Sigmoid colon (tissue), 7 donors: Measurements from ENCODE around the gene SLC8A3. TPM values are rescaled to one million over a fixed set of nuclear protein-coding genes. Genes with fewer than 3 reads are reported as not detected.

Source experiments
- DNase-seq: peaks from one replicate; pipeline ENCODE4 v3.0.0-alpha.2; 2019
- H3K27ac ChIP-seq, 4 donors: fragments of 200-600 bp; sonication (generic); one replicate each; pipeline ENCODE4 v1.5.1; 2016 to 2019; ENCODE audit warnings: mild to moderate bottlenecking in 1 of 4
- H3K27me3 ChIP-seq, 3 donors: fragments of 200-600 bp; sonication (generic); one replicate each; pipeline ENCODE4 v1.5.1; 2019; ENCODE audit warnings: mild to moderate bottlenecking in 1 of 3
- H3K36me3 ChIP-seq, 4 donors: fragments of 200-600 bp; sonication (generic); one replicate each; pipeline ENCODE4 v1.5.1; 2016 to 2019
- H3K4me1 ChIP-seq, 4 donors: fragments of 200-600 bp; sonication (generic); one replicate each; pipeline ENCODE4 v1.5.1; 2017 to 2019
- H3K4me3 ChIP-seq, 4 donors: fragments of 200-600 bp; sonication (generic); one replicate each; pipeline ENCODE4 v1.5.1; 2017 to 2019; ENCODE audit warnings: mild to moderate bottlenecking in 2 of 4, moderate library complexity in 1 of 4
- H3K9me3 ChIP-seq, 4 donors: fragments of 200-600 bp in 3 of 4; sonication (generic) in 3 of 4; one replicate each; pipeline versions ENCODE4 v1.5.1 to v1.6.1; 2013 to 2019
- CTCF ChIP-seq, 4 experiments: fragments of 450-650 bp in 3 of 4; fragments of 200-600 bp in 1 of 4; IDR thresholded peaks; one replicate each; pipeline ENCODE4 v1.5.1; 2016 to 2019; ENCODE audit warnings: antibody characterized with exemption in 4 of 4, mild to moderate bottlenecking in 3 of 4, moderate library complexity in 2 of 4
- EP300 ChIP-seq, 4 donors: sonication (generic); formaldehyde crosslinking; IDR thresholded peaks; one replicate each; pipeline ENCODE4 v1.6.1; 2017; ENCODE audit warnings: antibody characterized with exemption in 4 of 4
- POLR2A ChIP-seq, 2 donors: fragments of 450-650 bp; IDR thresholded peaks; one replicate each; pipeline ENCODE4 v1.6.1; 2016; ENCODE audit warnings: antibody characterized with exemption in 2 of 2, mild to moderate bottlenecking in 2 of 2, moderate library complexity in 2 of 2
- POLR2AphosphoS5 ChIP-seq, 4 donors: sonication (generic); formaldehyde crosslinking; IDR thresholded peaks; one replicate each; pipeline ENCODE4 v1.6.1; 2017; ENCODE audit warnings: antibody characterized with exemption in 4 of 4
- WGBS, 2 donors: extraction: QIAGEN DNeasy Blood & Tissue Kit; methylation state at CpG; one replicate each; pipeline ENCODE4 v1.1.7; 2013; 5-methylcytosine and 5-hydroxymethylcytosine counted together
- intact Hi-C: fragments of 100-400 bp; cut with DNase I; formaldehyde crosslinking; loops from one replicate; pipeline ENCODE4 v1.15.1; 2023
- polyA plus RNA-seq, 3 donors: library from polyadenylated mRNA; stranded (reverse); fragments of 200-250 nt; gene quantifications; one replicate each; pipeline ENCODE4 v1.2.3, GENCODE V29; 2013
- total RNA-seq, 4 donors: library from RNA; depleted of rRNA; stranded (reverse); fragments of >200 nt; gene quantifications; one replicate each; pipeline ENCODE4 v1.1.0, GENCODE V29; 2016
- donor health status: healthy with polysubstance abuse.
- donor health status: Bipolar disorder and iron deficiency.
- donor health status: healthy.

Gene SLC8A3
- total and polyA plus RNA-seq, 7 donors = 0.17 to 0.82 (median 0.31) TPM; not detected in 3

- intact Hi-C loops = no loop called here
- WGBS, 2 donors = 70 to 79% methylated on average over 4 of the region's 4 CpGs
Observed at GRCh38 chr14:70045310-70045709, 143.4 kb downstream of the SLC8A3 start.

GRCh38 chr14:70043001-70043400 lies 145.8 kb downstream of the SLC8A3 start:
- intact Hi-C loops = no loop called here
- Histone ChIP-seq H3K9me3 (no peaks in the 10 kb centered on the region), H3K27me3 (peaks cover 0 to 17% (median 0%) of the 10 kb centered on the region in 3 donors), H3K4me3 (no peak overlapping the region), H3K27ac (no peak overlapping the region), H3K4me1 (no peaks in the 10 kb centered on the region), H3K36me3 (no peaks in the 10 kb centered on the region)
- 81 to 89% methylated on average over 2 of the region's 2 CpGs for WGBS, 2 donors
- no peak for DNase-seq
- TF ChIP-seq POLR2AphosphoS5 (IDR thresholded peaks at IDR 0.05) = no peak
- no peak for TF ChIP-seq EP300 (IDR thresholded peaks at IDR 0.05)
- TF ChIP-seq POLR2A (IDR thresholded peaks at IDR 0.05) = no peak
- no peak for TF ChIP-seq CTCF (IDR thresholded peaks at IDR 0.05)

More at GRCh38 chr14:70045310-70045709, 143.4 kb downstream of the SLC8A3 start:
- Histone ChIP-seq H3K27me3 (peaks cover 0 to 13% (median 0%) of the 10 kb centered on the region in 3 donors), H3K36me3 (no peaks in the 10 kb centered on the region), H3K4me1 (no peaks in the 10 kb centered on the region), H3K9me3 (no peaks in the 10 kb centered on the region), H3K4me3 (no peak overlapping the region), H3K27ac (no peak overlapping the region)
- no peak for DNase-seq
- TF ChIP-seq POLR2A (IDR thresholded peaks at IDR 0.05) = no peak
- TF ChIP-seq CTCF (IDR thresholded peaks at IDR 0.05) = no peak
- TF ChIP-seq EP300 (IDR thresholded peaks at IDR 0.05) = no peak

DNA sequence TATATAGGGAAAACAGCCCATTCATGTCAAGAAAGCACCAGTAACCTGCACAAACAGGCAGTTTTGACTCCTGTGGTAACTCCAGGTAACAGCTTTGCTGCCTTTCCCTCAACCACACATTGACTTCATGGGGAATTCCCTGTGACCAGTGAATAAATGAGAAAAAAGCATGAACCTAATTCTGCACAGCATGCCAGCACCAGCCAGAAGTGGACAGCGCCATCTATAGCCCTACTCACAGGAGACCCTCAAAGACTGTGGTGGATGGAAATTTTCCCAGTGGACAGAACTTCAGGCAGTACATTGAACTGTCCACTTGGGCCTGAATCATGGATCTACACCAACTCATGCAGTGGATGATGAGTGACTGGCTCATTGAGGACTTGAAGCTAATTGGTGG lies 152.1 kb downstream of the SLC8A3 start:
- Histone ChIP-seq H3K4me1 (no peaks in the 10 kb centered on the region), H3K9me3 (no peaks in the 10 kb centered on the region), H3K27me3 (peaks cover 0 to 4% (median 0%) of the 10 kb centered on the region in 3 donors), H3K4me3 (no peak overlapping the region), H3K27ac (no peak overlapping the region), H3K36me3 (no peaks in the 10 kb centered on the region)
- intact Hi-C loops = no loop called here
- no peak for DNase-seq
- 55 to 76% methylated on average over 1 of the region's 1 CpG for WGBS, 2 donors
- TF ChIP-seq EP300 (IDR thresholded peaks at IDR 0.05) = no peak
- no peak for TF ChIP-seq POLR2A (IDR thresholded peaks at IDR 0.05)
- TF ChIP-seq POLR2AphosphoS5 (IDR thresholded peaks at IDR 0.05) = no peak
- no peak for TF ChIP-seq CTCF (IDR thresholded peaks at IDR 0.05)

DNA sequence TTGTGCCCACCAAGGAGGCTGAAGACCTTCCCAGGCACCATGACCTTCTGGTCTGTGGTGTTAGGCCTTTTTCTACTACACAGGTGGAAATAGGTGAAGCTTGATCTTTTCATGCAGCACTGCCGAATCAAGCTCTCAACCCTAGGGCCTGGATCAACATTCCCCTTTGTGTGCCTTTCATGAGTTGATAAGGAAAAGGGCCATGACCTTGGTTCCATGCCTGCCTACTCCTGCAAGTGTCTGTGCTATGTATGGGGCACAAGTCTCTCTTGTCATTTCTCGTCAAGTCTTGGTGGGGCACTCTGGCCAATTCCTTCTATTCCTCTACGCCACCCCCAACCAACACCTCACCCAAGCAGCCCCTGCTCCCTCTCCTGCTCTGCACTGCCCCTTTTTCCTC lies 154.5 kb downstream of the SLC8A3 start:
- intact Hi-C loops = no loop called here
- Histone ChIP-seq H3K27ac (no peak overlapping the region), H3K27me3 (peaks cover 0 to 4% (median 0%) of the 10 kb centered on the region in 3 donors), H3K4me3 (no peak overlapping the region), H3K4me1 (no peaks in the 10 kb centered on the region), H3K9me3 (no peaks in the 10 kb centered on the region), H3K36me3 (no peaks in the 10 kb centered on the region)
- 81 to 90% methylated on average over 3 of the region's 3 CpGs for WGBS, 2 donors
- TF ChIP-seq POLR2AphosphoS5 (IDR thresholded peaks at IDR 0.05) (no peak), EP300 (IDR thresholded peaks at IDR 0.05) (no peak), POLR2A (IDR thresholded peaks at IDR 0.05) (no peak), CTCF (IDR thresholded peaks at IDR 0.05) (no peak)
- DNase-seq = no peak

- Histone ChIP-seq H3K9me3 (no peaks in the 10 kb centered on the region), H3K27me3 (peaks cover 0 to 4% (median 4%) of the 10 kb centered on the region in 3 donors), H3K4me3 (no peak overlapping the region), H3K27ac (no peak overlapping the region), H3K36me3 (no peaks in the 10 kb centered on the region), H3K4me1 (no peaks in the 10 kb centered on the region)
- TF ChIP-seq EP300 (IDR thresholded peaks at IDR 0.05) (no peak), POLR2AphosphoS5 (IDR thresholded peaks at IDR 0.05) (no peak)
- intact Hi-C loops = no loop called here
- WGBS, 2 donors = 84 to 92% methylated on average over 2 of the region's 2 CpGs
- no peak for DNase-seq
Observed at GRCh38 chr14:70033561-70033960, 155.2 kb downstream of the SLC8A3 start.
